Measurements from ENCODE around the gene NEU2.
"Not testable (repeated sequence)": the region's sequence is repeated elsewhere in the genome, so short reads cannot be mapped to it uniquely, and the experiment has no call there.

NEU2 gene

GRCh38 chr2:233010569-233011267 is 21.8 kb upstream of the NEU2 start:
- DNase-seq, result no peak

DNA sequence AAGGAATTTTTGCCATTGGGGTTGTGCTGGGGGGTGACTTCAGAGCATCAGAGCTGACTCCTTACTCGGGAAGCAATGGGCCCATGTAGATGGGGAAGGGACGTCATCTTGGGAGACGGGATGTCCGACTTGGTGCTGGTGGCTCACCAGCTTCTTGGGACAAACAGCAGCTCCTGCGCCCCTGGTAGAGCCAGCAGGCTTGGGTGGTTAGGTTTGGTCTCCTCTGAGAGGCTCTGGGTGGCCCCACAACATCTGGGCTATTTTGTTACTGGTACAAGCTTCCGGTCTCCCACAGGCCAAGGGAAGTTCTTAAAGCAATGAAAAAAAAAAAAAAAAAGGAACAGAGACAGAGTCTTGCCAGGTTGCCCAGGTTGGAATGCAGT is 21.2 kb upstream of the NEU2 start:
- no peak for DNase-seq

GRCh38 chr2:233011702-233012131 is 20.8 kb upstream of the NEU2 start:
- no peak for DNase-seq

GRCh38 chr2:233012301-233012971 is 20.0 kb upstream of the NEU2 start:
- DNase-seq, result no peak

DNA sequence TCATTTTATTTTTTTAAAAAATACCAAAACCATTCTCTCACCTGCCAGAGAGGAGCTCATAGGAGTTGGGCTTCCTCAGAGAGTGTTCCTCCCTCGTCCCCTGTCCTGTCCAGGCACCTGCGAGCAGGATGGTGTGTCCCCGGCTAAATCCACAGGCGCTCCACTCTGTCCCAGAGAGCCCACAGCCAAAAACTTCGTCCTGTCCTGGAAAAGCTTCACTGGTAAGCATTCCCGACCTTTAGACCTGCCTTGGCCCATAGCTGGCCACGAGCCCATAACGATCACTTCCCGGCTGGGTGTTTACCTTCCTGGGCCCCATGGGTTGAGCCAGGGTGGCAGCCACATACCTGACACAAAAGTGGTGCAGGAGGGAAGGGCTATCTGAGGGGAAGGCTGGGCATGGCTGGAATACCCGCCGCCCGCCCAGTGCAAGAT is 19.4 kb upstream of the NEU2 start, which contains the start of gene NGEF:
Gene NGEF, minus strand, starts transcription at position 230 of the 435 bp plus-strand sequence. CDS start 38,366 bp downstream, outside the sequence.
- DNase-seq, result no peak

GRCh38 chr2:233013650-233014049 is 18.8 kb upstream of the NEU2 start:
- no peak for DNase-seq

- DNase-seq, result no peak
Observed at GRCh38 chr2:233015019-233015645, 17.3 kb upstream of the NEU2 start.

DNA sequence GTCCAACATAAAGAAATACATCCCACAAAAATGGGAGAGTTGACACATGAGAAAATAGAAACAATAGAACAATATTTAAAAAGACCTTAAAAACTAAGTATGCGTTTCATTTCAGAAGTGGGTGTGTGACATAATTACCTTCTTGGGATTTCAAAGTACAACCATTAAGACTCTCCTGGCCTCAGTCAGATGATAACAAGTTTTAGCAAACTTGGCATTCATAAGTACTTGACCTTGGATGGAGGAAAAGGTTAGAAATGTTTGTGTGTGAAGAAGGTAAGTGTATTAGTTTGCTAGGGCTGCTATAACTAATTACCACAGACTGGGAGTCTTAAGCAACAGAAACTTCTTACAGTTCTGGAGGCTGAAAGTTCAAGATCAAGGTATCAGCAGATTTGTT is 14.5 kb upstream of the NEU2 start:
- DNase-seq, result no peak

DNA sequence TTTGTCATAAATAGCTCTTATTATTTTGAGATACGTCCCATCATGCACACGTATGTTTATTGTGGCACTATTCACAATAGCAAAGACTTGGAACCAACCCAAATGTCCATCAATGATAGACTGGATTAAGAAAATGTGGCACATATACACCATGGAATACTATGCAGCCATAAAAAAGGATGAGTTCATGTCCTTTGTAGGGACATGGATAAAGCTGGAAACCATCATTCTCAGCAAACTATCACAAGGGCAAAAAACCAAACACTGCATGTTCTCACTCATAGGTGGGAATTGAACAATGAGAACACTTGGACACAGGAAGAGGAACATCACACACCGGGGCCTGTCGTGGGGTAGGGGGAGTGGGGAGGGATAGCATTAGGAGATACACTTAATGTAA is 12.9 kb upstream of the NEU2 start:
- not testable (repeated sequence) for DNase-seq

DNA sequence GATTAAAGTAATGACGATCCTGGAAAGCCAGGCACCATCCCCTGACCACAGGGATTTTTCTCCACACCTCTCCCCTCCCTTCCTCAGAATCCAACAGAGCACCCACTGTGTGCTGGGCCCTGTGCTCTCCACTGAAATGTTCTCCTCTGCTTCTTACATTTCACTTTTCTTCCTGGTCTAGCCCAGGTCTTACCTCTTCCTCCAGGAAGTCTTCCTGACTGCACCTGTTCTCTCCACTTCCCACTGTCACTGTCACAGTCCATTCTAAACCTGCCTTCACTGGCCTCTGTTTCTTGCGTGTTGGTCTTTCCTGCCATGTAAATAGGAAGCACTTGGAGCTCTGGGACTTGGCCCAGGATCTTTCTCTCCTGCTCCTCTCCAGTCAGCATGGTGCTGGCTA is 12.0 kb upstream of the NEU2 start:
- no peak for DNase-seq

GRCh38 chr2:233021771-233022170 is 10.7 kb upstream of the NEU2 start:
- no peak for DNase-seq

DNA sequence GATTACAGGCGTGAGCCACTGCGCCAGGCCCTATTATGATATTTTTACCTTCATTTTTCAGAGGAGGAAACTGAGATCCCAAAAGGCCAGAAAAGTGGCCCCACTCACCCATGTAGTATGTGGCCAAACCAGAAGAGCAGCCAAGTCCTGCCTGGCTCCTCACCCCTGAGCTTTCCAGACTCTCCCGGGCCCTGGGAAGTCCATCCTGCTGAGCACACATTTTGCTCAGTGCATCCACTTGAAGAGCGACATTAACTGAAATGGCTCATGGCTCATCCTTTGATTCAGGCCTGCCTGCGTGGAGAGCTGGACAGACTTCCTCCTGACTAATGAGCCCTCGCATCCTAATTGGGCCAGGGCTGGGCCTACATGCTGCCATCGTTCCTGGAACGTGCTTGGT is 9.9 kb upstream of the NEU2 start:
- no peak for DNase-seq

DNA sequence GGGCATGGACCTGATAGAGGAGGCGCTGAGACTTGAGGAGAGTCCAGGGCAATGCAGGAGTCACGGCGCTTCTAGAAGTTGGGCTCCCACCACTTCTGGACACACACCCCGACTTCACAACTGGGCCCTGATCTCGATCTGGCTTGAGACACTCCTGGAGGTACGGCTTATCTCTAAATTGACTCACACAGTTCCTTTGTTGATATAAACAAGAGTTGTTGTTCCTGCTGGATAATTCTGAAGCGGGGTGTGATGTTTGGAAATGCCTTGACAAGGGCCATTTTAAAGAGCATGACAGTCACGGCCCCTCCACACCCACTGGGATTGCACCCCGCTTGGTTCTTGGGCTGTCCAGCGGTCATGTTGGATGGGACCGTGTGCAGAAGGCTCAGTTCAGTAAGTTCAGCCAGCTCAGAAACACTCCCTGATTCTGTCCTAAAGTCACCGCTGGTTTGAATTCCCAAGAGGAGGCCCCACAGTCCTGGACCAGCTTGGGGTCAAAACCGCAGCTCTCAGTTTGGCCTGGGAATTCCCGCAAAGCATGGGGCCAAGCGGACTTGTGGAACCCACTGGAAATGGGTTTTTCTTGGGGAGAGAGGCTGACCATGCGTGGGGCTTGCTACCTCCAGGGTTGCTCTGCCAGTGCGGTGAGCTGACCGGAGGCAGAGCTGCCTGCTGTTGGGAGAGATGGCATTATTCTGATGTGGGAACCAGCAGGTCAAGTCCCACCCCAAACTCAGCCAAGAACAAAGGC is 9.3 kb upstream of the NEU2 start:
- no peak for DNase-seq

DNA sequence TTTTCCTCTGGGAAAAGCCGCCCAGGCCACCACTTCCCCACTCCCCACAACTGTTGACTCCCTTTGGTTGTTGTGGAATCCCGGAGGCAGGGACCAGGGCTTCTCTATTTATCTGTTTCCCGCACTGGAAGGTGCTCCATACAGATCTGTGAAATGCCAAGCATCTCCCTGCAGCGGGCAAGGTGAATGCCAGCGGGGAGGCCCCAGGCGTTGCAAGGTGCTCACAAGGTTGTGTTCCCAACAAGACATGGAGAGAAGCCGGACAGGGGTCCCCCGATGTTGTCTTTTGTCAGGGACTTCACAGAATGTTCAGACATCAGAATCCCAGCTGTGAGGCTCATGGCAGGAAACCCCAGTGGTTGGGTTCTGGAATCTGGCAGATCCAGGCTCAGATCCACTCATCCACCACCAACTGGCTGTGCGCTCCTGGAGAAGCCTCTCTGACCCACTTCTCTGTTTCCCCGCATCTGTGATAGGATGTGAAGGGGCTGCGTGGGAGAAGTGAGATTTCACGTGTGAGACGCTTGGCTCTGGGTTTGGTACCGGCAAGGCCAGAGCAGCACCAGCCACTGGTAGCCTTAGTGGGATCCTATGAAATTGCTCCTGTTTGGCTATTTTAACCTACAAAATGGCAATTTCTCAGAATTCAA is 8.6 kb upstream of the NEU2 start:
- no peak for DNase-seq

- no peak for DNase-seq
Observed at GRCh38 chr2:233025706-233026105, 6.8 kb upstream of the NEU2 start.

DNA sequence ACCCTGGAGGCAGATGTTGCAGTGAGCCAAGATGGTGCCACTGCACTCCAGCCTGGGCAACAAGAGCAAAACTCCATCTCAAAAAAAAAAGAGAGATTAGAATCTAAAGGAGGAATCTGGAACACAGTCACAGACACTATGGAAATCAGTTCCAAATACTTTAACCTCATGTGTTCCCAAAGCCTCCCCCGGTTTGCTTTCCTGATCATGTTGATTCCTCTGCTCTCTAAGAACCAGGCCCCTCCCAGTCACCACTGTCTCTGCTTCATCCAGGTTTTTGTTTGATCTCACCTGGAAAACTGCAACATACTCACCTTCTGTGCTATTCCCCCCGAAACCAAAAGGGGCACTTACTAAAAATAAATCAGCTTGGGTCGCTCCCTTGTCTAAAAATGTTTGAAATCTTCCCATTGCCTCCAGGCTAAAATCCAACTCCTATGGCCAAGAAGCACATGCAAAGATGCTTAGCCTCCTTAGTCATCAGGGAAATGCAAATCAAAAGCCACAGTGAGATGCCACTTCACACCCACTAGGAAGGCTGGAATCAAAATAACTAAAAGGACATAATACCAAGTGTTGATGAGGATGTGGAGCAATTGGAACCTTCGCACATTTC is 6.2 kb upstream of the NEU2 start:
- DNase-seq, result no peak

DNA sequence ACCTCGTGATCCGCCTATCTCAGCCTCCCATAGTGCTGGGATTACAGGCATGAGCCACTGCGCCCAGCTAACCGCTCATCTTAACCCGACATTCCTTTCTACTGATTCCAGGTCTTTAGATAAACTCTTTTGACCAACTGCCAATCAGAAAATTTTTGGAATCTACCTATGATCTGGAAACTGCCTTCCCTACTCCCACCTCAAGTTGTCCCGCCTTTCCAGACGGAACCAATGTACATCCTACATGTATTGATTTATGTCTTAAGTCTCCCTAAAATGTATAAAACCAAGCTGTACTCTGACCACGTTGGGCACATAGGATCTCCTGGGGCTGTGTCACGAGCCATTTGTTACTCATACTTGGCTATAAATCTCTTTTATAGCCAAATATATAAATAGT is 3.2 kb upstream of the NEU2 start:
- DNase-seq, result no peak

DNA sequence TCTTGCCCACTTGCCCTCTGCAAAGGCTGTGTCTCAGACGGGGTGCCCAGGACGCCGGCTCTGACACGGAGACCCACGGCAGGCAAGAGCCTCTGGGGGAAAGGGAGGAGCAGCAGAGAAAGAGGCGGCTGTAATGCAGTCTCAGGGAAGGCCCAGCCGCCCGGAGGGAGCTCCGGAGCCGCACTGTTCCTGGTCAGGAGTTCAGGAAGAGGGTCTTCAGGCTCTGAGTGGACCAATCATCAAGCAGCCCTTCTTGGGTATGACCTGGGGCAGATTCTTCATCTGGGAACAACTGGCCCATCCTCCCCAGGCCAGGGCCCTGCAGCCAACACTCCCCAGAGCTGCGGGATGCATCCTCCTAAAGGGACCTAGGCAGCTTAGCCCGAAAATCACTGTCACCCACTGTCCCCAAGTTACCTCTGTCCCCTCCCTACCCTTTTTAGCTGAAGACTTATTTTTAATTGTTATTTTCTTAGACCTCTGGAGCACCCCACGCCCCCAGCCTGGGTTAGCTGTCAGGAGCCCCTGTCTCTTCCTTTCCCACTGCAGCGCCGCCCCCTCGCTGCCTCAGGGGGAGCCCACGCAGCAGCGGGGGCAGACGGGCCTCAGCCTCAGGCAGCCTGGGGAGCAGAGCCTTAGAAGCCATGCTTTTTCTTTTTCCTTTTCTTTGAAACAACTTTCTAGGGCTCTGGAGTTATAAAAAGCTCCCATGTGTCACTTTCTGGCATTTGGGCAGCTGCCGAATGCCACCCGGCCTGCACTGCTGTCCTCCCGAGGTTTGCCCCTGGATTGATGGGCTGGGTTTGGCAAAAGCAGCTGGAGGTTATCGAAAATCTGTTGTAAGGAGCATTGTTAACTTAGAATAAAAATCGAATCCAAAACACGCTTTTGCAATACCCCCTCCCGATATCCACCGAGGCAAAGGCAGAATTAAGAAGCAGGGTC is 644 bp upstream of the NEU2 start:
- no peak for DNase-seq

- DNase-seq, result no peak
Observed at GRCh38 chr2:233033672-233034071, 1.2 kb downstream of the NEU2 start.

DNA sequence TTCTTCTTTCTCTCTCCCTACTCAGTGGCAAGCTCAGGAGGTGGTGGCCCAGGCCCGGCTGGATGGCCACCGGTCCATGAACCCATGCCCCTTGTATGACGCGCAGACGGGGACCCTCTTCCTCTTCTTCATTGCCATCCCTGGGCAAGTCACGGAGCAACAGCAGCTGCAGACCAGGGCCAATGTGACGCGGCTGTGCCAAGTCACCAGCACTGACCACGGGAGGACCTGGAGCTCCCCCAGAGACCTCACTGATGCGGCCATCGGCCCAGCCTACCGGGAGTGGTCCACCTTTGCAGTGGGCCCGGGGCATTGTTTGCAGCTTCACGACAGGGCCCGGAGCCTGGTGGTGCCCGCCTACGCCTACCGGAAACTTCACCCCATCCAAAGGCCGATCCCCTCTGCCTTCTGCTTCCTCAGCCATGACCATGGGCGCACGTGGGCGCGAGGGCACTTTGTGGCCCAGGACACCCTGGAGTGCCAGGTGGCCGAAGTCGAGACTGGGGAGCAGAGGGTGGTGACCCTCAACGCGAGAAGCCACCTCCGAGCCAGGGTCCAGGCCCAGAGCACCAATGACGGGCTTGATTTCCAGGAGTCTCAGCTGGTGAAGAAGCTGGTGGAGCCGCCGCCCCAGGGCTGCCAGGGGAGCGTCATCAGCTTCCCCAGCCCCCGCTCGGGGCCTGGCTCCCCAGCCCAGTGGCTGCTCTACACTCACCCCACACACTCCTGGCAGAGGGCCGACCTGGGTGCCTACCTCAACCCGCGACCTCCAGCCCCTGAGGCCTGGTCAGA is 1.8 kb downstream of the NEU2 start:
- no peak for DNase-seq

Measured in NCI-H2171 (cell line).